HepG2 (cell line): ENCODE data around the gene ABCA4. TPM values are rescaled to one million over a fixed set of nuclear protein-coding genes. Genes with fewer than 3 reads are reported as not detected.

Experiments used
- ATAC-seq: fragments of 200-7000 bp; cut with Tn5 transposase; 3 replicates; pipeline ENCODE4 v1.9.1; 2020; ENCODE audit warnings: mild to moderate bottlenecking, moderate library complexity
- BruUV-seq: library from RNA; stranded (reverse); fragments of 400-500 nt; replicated peaks from 2 replicates; lab custom pipeline; 2021; lab: Mats Ljungman, UMichigan
- CTCF ChIA-PET: fragments of 300-600 bp; formaldehyde crosslinking; extraction: SDS; loops from one replicate; lab custom pipeline; 2021; ENCODE audit warnings: low total read pairs, inconsistent platforms, low intra/inter-chr PET ratio; lab: Yijun Ruan, JAX
- POLR2A ChIA-PET: fragments of 350-600 bp; sonication (Branson Sonifier 250); formaldehyde crosslinking; loops from one replicate; lab custom pipeline; 2020; ENCODE audit warnings: antibody characterized with exemption, inconsistent platforms; lab: Yijun Ruan, JAX
- DNase-seq: peaks from one replicate; pipeline ENCODE4 v3.0.0-alpha.2; 2015; ENCODE audit warnings: low spot score
- FAIRE-seq: peaks from 3 replicates; lab custom pipeline; 2011; peaks lifted over from hg19 to GRCh38; lab: Jason Lieb, UNC
- H2AFZ ChIP-seq: one replicate; pipeline ENCODE4 v1.6.1; 2011; ENCODE audit warnings: low read length, inconsistent platforms
- H3K27ac ChIP-seq: fragments of 300-600 bp; 3 replicates; pipeline ENCODE4 v1.8.0; 2011; ENCODE audit warnings: mixed run types, mild to moderate bottlenecking, mixed read lengths, low read length, inconsistent platforms; ENCODE audit not compliant: insufficient read depth; ENCODE audit errors: extremely low read length
- H3K27me3 ChIP-seq, 2 experiments: fragments of 200-600 bp in 1 of 2; 2 replicates in 1 of 2; 3 replicates in 1 of 2; pipeline versions ENCODE4 v1.6.0 to v1.8.0; 2011; ENCODE audit warnings: low read length in 2 of 2, mild to moderate bottlenecking in 2 of 2, moderate library complexity in 2 of 2, inconsistent platforms in 1 of 2; ENCODE audit not compliant: insufficient read depth in 2 of 2, control insufficient read depth in 1 of 2
- H3K36me3 ChIP-seq, 2 experiments: fragments of 200-600 bp in 1 of 2; replicated peaks in 1 of 2; 2 replicates in 1 of 2; 3 replicates in 1 of 2; pipeline versions ENCODE4 v1.5.1 to v1.8.0; 2011; ENCODE audit warnings: low read length in 2 of 2, inconsistent platforms in 1 of 2; ENCODE audit not compliant: insufficient read depth in 2 of 2, control insufficient read depth in 1 of 2
- H3K4me1 ChIP-seq: 2 replicates; pipeline ENCODE4 v1.5.1; 2012; ENCODE audit warnings: low read length, inconsistent platforms; ENCODE audit not compliant: insufficient read depth
- H3K4me2 ChIP-seq: 2 replicates; pipeline ENCODE4 v1.6.0; 2011; ENCODE audit warnings: low read depth, low read length, inconsistent platforms
- H3K4me3 ChIP-seq, 3 experiments: fragments of 200-600 bp in 1 of 3; sonication (generic), shearing (Covaris generic) in 1 of 3; replicated peaks in 1 of 3; 2 replicates each; pipeline ENCODE4 v1.5.1; 2011 to 2016; ENCODE audit warnings: low read length in 3 of 3, inconsistent platforms in 2 of 3, low read depth in 2 of 3, mild to moderate bottlenecking in 2 of 3, control low read depth in 1 of 3, mixed read lengths in 1 of 3; ENCODE audit not compliant: insufficient read depth in 1 of 3
- H3K79me2 ChIP-seq: one replicate; pipeline ENCODE4 v1.6.1; 2011; ENCODE audit warnings: low read length, inconsistent platforms; ENCODE audit not compliant: insufficient read depth
- H3K9ac ChIP-seq: 2 replicates; pipeline ENCODE4 v1.6.0; 2011; ENCODE audit warnings: mild to moderate bottlenecking, low read depth, low read length, inconsistent platforms; ENCODE audit not compliant: insufficient read depth
- H3K9me3 ChIP-seq: 2 replicates; pipeline ENCODE4 v1.5.1; 2012; ENCODE audit warnings: mild to moderate bottlenecking, low read length
- H4K20me1 ChIP-seq: 2 replicates; pipeline ENCODE4 v1.6.0; 2011; ENCODE audit warnings: inconsistent platforms, mild to moderate bottlenecking, low read length, moderate library complexity; ENCODE audit not compliant: insufficient read depth
- ARNTL ChIP-seq: sonication (generic); formaldehyde crosslinking; IDR thresholded peaks from 2 replicates; pipeline ENCODE4 v1.4.0; 2020; ENCODE audit warnings: mild to moderate bottlenecking, missing genetic modification reagents
- KDM1A ChIP-seq: IDR thresholded peaks from 2 replicates; pipeline ENCODE4 v1.6.1; 2016; ENCODE audit warnings: missing compliant biosample characterization
- MAZ ChIP-seq, 2 experiments: sonication (generic) in 1 of 2; formaldehyde crosslinking in 1 of 2; IDR thresholded peaks; 2 replicates each; pipeline versions ENCODE4 v1.5.0 to v1.6.1; 2012 to 2020; ENCODE audit warnings: low read depth in 2 of 2, mild to moderate bottlenecking in 2 of 2, borderline replicate concordance in 1 of 2, improper control_type of control experiment in 1 of 2, low read length in 1 of 2, missing genetic modification reagents in 1 of 2, moderate library complexity in 1 of 2
- MBNL3 ChIP-seq: fragments of 250-450 bp; sonication (Bioruptor Pico); conservative IDR thresholded peaks from 2 replicates; pipeline ENCODE4 v1.8.0; 2022; ENCODE audit warnings: mild to moderate bottlenecking, inconsistent platforms
- NR1H2 ChIP-seq: sonication (generic); formaldehyde crosslinking; IDR thresholded peaks from 2 replicates; pipeline ENCODE4 v1.8.1; 2022; ENCODE audit warnings: low read depth, missing genetic modification reagents, borderline replicate concordance
- PAX8 ChIP-seq: sonication (generic); formaldehyde crosslinking; IDR thresholded peaks from 2 replicates; pipeline ENCODE4 v1.8.0; 2022; ENCODE audit warnings: mild to moderate bottlenecking, missing genetic modification reagents, borderline replicate concordance
- SIX1 ChIP-seq: sonication (generic); formaldehyde crosslinking; IDR thresholded peaks from 2 replicates; pipeline ENCODE4 v1.4.0; 2020; ENCODE audit warnings: missing genetic modification reagents, borderline replicate concordance
- TGIF2 ChIP-seq: IDR thresholded peaks from 2 replicates; pipeline ENCODE4 v1.6.1; 2016; ENCODE audit warnings: control low read depth, missing compliant biosample characterization
- ZBTB21 ChIP-seq: sonication (generic); formaldehyde crosslinking; IDR thresholded peaks from 2 replicates; pipeline ENCODE4 v1.4.0; 2020; ENCODE audit warnings: missing genetic modification reagents
- ZEB1 ChIP-seq: IDR thresholded peaks from 2 replicates; pipeline ENCODE4 v1.6.1; 2012; ENCODE audit warnings: mild to moderate bottlenecking, low read depth, inconsistent platforms; ENCODE audit not compliant: insufficient replicate concordance
- ZNF619 ChIP-seq: sonication (generic); formaldehyde crosslinking; IDR thresholded peaks from 2 replicates; pipeline ENCODE4 v1.4.0; 2020; ENCODE audit warnings: mild to moderate bottlenecking, missing genetic modification reagents
- ZNF660 ChIP-seq: sonication (generic); formaldehyde crosslinking; IDR thresholded peaks from 2 replicates; pipeline ENCODE4 v1.5.1; 2020; ENCODE audit warnings: mild to moderate bottlenecking, low read depth, missing genetic modification reagents, borderline replicate concordance
- ZNF678 ChIP-seq: sonication (generic); formaldehyde crosslinking; IDR thresholded peaks from 2 replicates; pipeline ENCODE4 v1.4.0; 2020; ENCODE audit warnings: mild to moderate bottlenecking, missing genetic modification reagents
- ZNF790 ChIP-seq: sonication (generic); formaldehyde crosslinking; IDR thresholded peaks from 2 replicates; pipeline ENCODE4 v1.8.0; 2022; ENCODE audit warnings: missing genetic modification reagents, mild to moderate bottlenecking, borderline replicate concordance
- WGBS: methylation state at CpG from one replicate; pipeline ENCODE4 v1.1.6; 2017; ENCODE audit warnings: low lambda C conversion rate; 5-methylcytosine and 5-hydroxymethylcytosine counted together
- in situ Hi-C: cut with HindIII; loops from 2 replicates; pipeline ENCODE4 v1.10.0; 2017; ENCODE audit warnings: low pct_unique_long_range_greater_than_20kb; ENCODE audit not compliant: extremely low pct_ligation_motif_present
- intact Hi-C: fragments of 100-400 bp; cut with micrococcal nuclease; formaldehyde crosslinking; loops from one replicate; pipeline ENCODE4 v1.10.0; 2022; ENCODE audit not compliant: unreplicated experiment
- polyA plus RNA-seq, 8 experiments: library from polyadenylated mRNA; depleted of rRNA in 3 of 8; stranded (reverse) in 7 of 8; unstranded in 1 of 8; fragments of >200 nt; fragmentation: Illumina TruSeq in 4 of 8; extraction: Trizol in 4 of 8; gene quantifications; 2 replicates each; pipeline versions ENCODE4 v1.2.1 to v1.2.3, GENCODE V29; 2011 to 2016; ENCODE audit warnings: low read depth in 4 of 8, missing spikeins in 1 of 8, mixed read lengths in 1 of 8; ENCODE audit not compliant: insufficient read depth in 1 of 8
- total RNA-seq, 5 experiments: library from RNA; depleted of rRNA; stranded (reverse); fragments of >200 nt; fragmentation: Illumina TruSeq; extraction: Trizol; gene quantifications; 2 replicates each; pipeline ENCODE4 v1.2.3, GENCODE V29; 2016; ENCODE audit warnings: low read depth in 1 of 5
- TF ChIP-seq, protein P1 (sequence below): sonication (generic); formaldehyde crosslinking; IDR thresholded peaks from 2 replicates; pipeline ENCODE4 v1.4.0; 2020; ENCODE audit warnings: missing genetic modification reagents
- TF ChIP-seq, protein P2 (sequence below): sonication (generic); formaldehyde crosslinking; IDR thresholded peaks from 2 replicates; pipeline ENCODE4 v1.5.1; 2020; ENCODE audit warnings: missing genetic modification reagents, mild to moderate bottlenecking, borderline replicate concordance

The ABCA4 gene
- total and polyA plus RNA-seq, 2 of the 13 experiments (the other 11 are each of a cell fraction or from before 2014, with no cell fraction given), result 0.24 to 0.67 TPM

- intact Hi-C loops, result loop anchor here (2.0 kb wide), 1 partner anchor 57 kb away; no protein-coding TSS in a partner anchor
- no peak overlapping the region for H3K27ac ChIP-seq
- no peak overlapping the region for H3K4me2 ChIP-seq
- H3K4me3 ChIP-seq, result no peak overlapping the region
- BruUV-seq, result no TSS peak
- DNase-seq (no peak), FAIRE-seq (no peak), ATAC-seq (no peak)
- CTCF ChIA-PET, result no interaction called here
- no peak overlapping the region for H2AFZ ChIP-seq
- no peaks in the 10 kb centered on the region for H3K9me3 ChIP-seq
- H3K9ac ChIP-seq, result no peak overlapping the region
- no peaks in the 10 kb centered on the region for H3K36me3 ChIP-seq
- POLR2A ChIA-PET, result interaction anchor here (1.8 kb wide), 1 partner anchor 106 kb away, joined by 5 read pairs; no protein-coding TSS in a partner anchor
- no peaks in the 10 kb centered on the region for H3K27me3 ChIP-seq
- in situ Hi-C loops, result no loop called here
- H4K20me1 ChIP-seq, result no peaks in the 10 kb centered on the region
- WGBS, result 56% methylated on average over 2 of the region's 2 CpGs
- no peaks in the 10 kb centered on the region for H3K79me2 ChIP-seq
- H3K4me1 ChIP-seq, result peaks cover 33% of the 10 kb centered on the region
- no peak for TF ChIP-seq ZBTB21
- no peak for TF ChIP-seq KDM1A (CRISPR knock-in tag)
- TF ChIP-seq, protein P1, sequence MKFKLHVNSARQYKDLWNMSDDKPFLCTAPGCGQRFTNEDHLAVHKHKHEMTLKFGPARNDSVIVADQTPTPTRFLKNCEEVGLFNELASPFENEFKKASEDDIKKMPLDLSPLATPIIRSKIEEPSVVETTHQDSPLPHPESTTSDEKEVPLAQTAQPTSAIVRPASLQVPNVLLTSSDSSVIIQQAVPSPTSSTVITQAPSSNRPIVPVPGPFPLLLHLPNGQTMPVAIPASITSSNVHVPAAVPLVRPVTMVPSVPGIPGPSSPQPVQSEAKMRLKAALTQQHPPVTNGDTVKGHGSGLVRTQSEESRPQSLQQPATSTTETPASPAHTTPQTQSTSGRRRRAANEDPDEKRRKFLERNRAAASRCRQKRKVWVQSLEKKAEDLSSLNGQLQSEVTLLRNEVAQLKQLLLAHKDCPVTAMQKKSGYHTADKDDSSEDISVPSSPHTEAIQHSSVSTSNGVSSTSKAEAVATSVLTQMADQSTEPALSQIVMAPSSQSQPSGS, result no peak
- no peak for TF ChIP-seq ZNF619 (CRISPR knock-in tag)
- TF ChIP-seq MBNL3 (CRISPR knock-in tag), result no peak
- TF ChIP-seq PAX8, result no peak
- no peak for TF ChIP-seq ARNTL (CRISPR knock-in tag)
- no peak for TF ChIP-seq MAZ (IDR thresholded peaks at IDR 0.05; ENCODE audit: borderline replicate concordance, low read depth, low read length)
- no peak for TF ChIP-seq MAZ (CRISPR knock-in tag; IDR thresholded peaks at IDR 0.05; ENCODE audit: low read depth)
- TF ChIP-seq ZNF790 (CRISPR knock-in tag), result no peak
- no peak for TF ChIP-seq ZNF678 (CRISPR knock-in tag)
- TF ChIP-seq ZEB1, result no peak
- no peak for TF ChIP-seq NR1H2 (CRISPR knock-in tag)
- TF ChIP-seq SIX1 (CRISPR knock-in tag), result no peak
- TF ChIP-seq TGIF2, result no peak
- no peak for TF ChIP-seq ZNF660
- TF ChIP-seq, protein P2, sequence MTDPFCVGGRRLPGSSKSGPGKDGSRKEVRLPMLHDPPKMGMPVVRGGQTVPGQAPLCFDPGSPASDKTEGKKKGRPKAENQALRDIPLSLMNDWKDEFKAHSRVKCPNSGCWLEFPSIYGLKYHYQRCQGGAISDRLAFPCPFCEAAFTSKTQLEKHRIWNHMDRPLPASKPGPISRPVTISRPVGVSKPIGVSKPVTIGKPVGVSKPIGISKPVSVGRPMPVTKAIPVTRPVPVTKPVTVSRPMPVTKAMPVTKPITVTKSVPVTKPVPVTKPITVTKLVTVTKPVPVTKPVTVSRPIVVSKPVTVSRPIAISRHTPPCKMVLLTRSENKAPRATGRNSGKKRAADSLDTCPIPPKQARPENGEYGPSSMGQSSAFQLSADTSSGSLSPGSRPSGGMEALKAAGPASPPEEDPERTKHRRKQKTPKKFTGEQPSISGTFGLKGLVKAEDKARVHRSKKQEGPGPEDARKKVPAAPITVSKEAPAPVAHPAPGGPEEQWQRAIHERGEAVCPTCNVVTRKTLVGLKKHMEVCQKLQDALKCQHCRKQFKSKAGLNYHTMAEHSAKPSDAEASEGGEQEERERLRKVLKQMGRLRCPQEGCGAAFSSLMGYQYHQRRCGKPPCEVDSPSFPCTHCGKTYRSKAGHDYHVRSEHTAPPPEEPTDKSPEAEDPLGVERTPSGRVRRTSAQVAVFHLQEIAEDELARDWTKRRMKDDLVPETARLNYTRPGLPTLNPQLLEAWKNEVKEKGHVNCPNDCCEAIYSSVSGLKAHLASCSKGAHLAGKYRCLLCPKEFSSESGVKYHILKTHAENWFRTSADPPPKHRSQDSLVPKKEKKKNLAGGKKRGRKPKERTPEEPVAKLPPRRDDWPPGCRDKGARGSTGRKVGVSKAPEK (CRISPR knock-in tag), result no peak
Measured at GRCh38 chr1:94069919-94070285, 51.0 kb downstream of the ABCA4 start.
